Retina (tissue), 1 donor: ENCODE measurements around the gene PPP1R15B.
A peak's percentile ranks its signal among the peaks of the same experiment; 100 is the strongest.
"Not testable (repeated sequence)": the region's sequence is repeated elsewhere in the genome, so short reads cannot be mapped to it uniquely, and the experiment has no call there.

Source experiments
- DNase-seq: peaks from one replicate; pipeline ENCODE4 v3.0.0-alpha.2; 2016

PPP1R15B gene

GRCh38 chr1:204443260-204443619, 31.6 kb upstream of the PPP1R15B start:
- DNase-seq: no peak

GRCh38 chr1:204442376-204443259, 31.0 kb upstream of the PPP1R15B start:
- DNase-seq: no peak

- no peak for DNase-seq
Observed at GRCh38 chr1:204441558-204441957, 29.9 kb upstream of the PPP1R15B start.

- no peak for DNase-seq
Observed at GRCh38 chr1:204439621-204440375, 28.2 kb upstream of the PPP1R15B start.

- DNase-seq: no peak
Observed at GRCh38 chr1:204438628-204439027, 27.0 kb upstream of the PPP1R15B start.

- DNase-seq: no peak
Observed at GRCh38 chr1:204437796-204438570, 26.4 kb upstream of the PPP1R15B start.

GRCh38 chr1:204435872-204436271, 24.3 kb upstream of the PPP1R15B start:
- DNase-seq: no peak

- no peak for DNase-seq
Observed at GRCh38 chr1:204435381-204435831, 23.8 kb upstream of the PPP1R15B start.

- no peak for DNase-seq
Observed at GRCh38 chr1:204434116-204434755, 22.6 kb upstream of the PPP1R15B start.

- DNase-seq: no peak
Observed at GRCh38 chr1:204432708-204433107, 21.1 kb upstream of the PPP1R15B start.

- peak; percentile 77 for DNase-seq
Observed at GRCh38 chr1:204431310-204432184, 19.9 kb upstream of the PPP1R15B start.

GRCh38 chr1:204429746-204430145, 18.1 kb upstream of the PPP1R15B start:
- no peak for DNase-seq

GRCh38 chr1:204426971-204427701, 15.5 kb upstream of the PPP1R15B start:
- no peak for DNase-seq

- no peak for DNase-seq
Observed at GRCh38 chr1:204426474-204426873, 14.9 kb upstream of the PPP1R15B start.

GRCh38 chr1:204426035-204426436, 14.4 kb upstream of the PPP1R15B start:
- no peak for DNase-seq

GRCh38 chr1:204424621-204425020, 13.0 kb upstream of the PPP1R15B start:
- no peak for DNase-seq

- DNase-seq: not testable (repeated sequence)
Observed at GRCh38 chr1:204422061-204422705, 10.6 kb upstream of the PPP1R15B start.

GRCh38 chr1:204421441-204421840, 9.8 kb upstream of the PPP1R15B start:
- no peak for DNase-seq

GRCh38 chr1:204420039-204421004, 8.7 kb upstream of the PPP1R15B start:
- DNase-seq: no peak
